ENCODE data around the gene FGF7. TPM values are rescaled to one million over a fixed set of nuclear protein-coding genes. Genes with fewer than 3 reads are reported as not detected.

Gene FGF7
- total and polyA plus RNA-seq, 4 donors: 0.13 to 0.62 (median 0.33) TPM; not detected in 1

Other genes with a start within 250 kb of the FGF7 start
- gene FAM227B, start 197.6 kb downstream of the FGF7 start, total RNA-seq: 1 to 10 TPM; 3.1 to 5.1 TPM
- gene FAM227B, start 197.6 kb downstream of the FGF7 start, polyA plus RNA-seq: 1 to 10 TPM; 1.3 to 4.5 TPM
- gene DTWD1, start 197.8 kb downstream of the FGF7 start, total RNA-seq: 10 to 100 TPM; 10.5 to 10.8 TPM
- 1 to 10 TPM; 5.8 to 8.9 TPM for gene DTWD1, start 197.8 kb downstream of the FGF7 start, polyA plus RNA-seq